ENCODE results near the gene CCDC85C. TPM values are rescaled to one million over a fixed set of nuclear protein-coding genes. Genes with fewer than 3 reads are reported as not detected.

The CCDC85C gene
- polyA plus RNA-seq, 4 donors = 17.6 to 42.3 (median 28.6) TPM

GRCh38 chr14:99626041-99626648 lies 22.1 kb upstream of the CCDC85C start:
- no peak overlapping the region for H3K4me3 ChIP-seq (ENCODE audit: low read depth in 1 of 3, low read length in 3 of 3)
- H3K36me3 ChIP-seq (ENCODE audit: control insufficient read depth in 3 of 3, insufficient read depth in 2 of 3, low read depth in 1 of 3, low read length in 3 of 3) = no peaks in the 10 kb centered on the region
- WGBS, 3 donors = 80 to 88% (median 84%) methylated on average over 11 of the region's 11 CpGs
- H3K9me3 ChIP-seq (ENCODE audit: control insufficient read depth in 2 of 2, insufficient read depth in 1 of 2, low read depth in 1 of 2, low read length in 1 of 2) = no peaks in the 10 kb centered on the region
- H3K4me1 ChIP-seq (ENCODE audit: control insufficient read depth in 3 of 3, insufficient read depth in 2 of 3, low read depth in 1 of 3, low read length in 2 of 3) = no peaks in the 10 kb centered on the region
- peaks cover 0 to 3% (median 0%) of the 10 kb centered on the region in 3 donors for H3K27me3 ChIP-seq (ENCODE audit: control insufficient read depth in 3 of 3, insufficient read depth in 3 of 3, low read length in 3 of 3)
- FAIRE-seq (no peak), DNase-seq (no peak)
- H3K27ac ChIP-seq (ENCODE audit: low read depth in 1 of 3, low read length in 2 of 3) = no peak overlapping the region

GRCh38 chr14:99625476-99625875 lies 21.5 kb upstream of the CCDC85C start:
- Histone ChIP-seq H3K9me3 (ENCODE audit: control insufficient read depth in 2 of 2, insufficient read depth in 1 of 2, low read depth in 1 of 2, low read length in 1 of 2) (no peaks in the 10 kb centered on the region), H3K27me3 (ENCODE audit: control insufficient read depth in 3 of 3, insufficient read depth in 3 of 3, low read length in 3 of 3) (peaks cover 0 to 3% (median 0%) of the 10 kb centered on the region in 3 donors), H3K4me1 (ENCODE audit: control insufficient read depth in 3 of 3, insufficient read depth in 2 of 3, low read depth in 1 of 3, low read length in 2 of 3) (no peaks in the 10 kb centered on the region), H3K36me3 (ENCODE audit: control insufficient read depth in 3 of 3, insufficient read depth in 2 of 3, low read depth in 1 of 3, low read length in 3 of 3) (no peaks in the 10 kb centered on the region), H3K4me3 (ENCODE audit: low read depth in 1 of 3, low read length in 3 of 3) (no peak overlapping the region), H3K27ac (ENCODE audit: low read depth in 1 of 3, low read length in 2 of 3) (no peak overlapping the region)
- 72 to 79% (median 77%) methylated on average over 3 of the region's 3 CpGs for WGBS, 3 donors
- no peak for FAIRE-seq
- DNase-seq = no peak

- peak in 1 of 2 donors; percentile 18 for DNase-seq
- Histone ChIP-seq H3K4me3 (ENCODE audit: low read depth in 1 of 3, low read length in 3 of 3) (no peak overlapping the region), H3K27ac (ENCODE audit: low read depth in 1 of 3, low read length in 2 of 3) (no peak overlapping the region), H3K4me1 (ENCODE audit: control insufficient read depth in 3 of 3, insufficient read depth in 2 of 3, low read depth in 1 of 3, low read length in 2 of 3) (no peaks in the 10 kb centered on the region), H3K36me3 (ENCODE audit: control insufficient read depth in 3 of 3, insufficient read depth in 2 of 3, low read depth in 1 of 3, low read length in 3 of 3) (no peaks in the 10 kb centered on the region), H3K9me3 (ENCODE audit: control insufficient read depth in 2 of 2, insufficient read depth in 1 of 2, low read depth in 1 of 2, low read length in 1 of 2) (no peaks in the 10 kb centered on the region), H3K27me3 (ENCODE audit: control insufficient read depth in 3 of 3, insufficient read depth in 3 of 3, low read length in 3 of 3) (peaks cover 0 to 3% (median 0%) of the 10 kb centered on the region in 3 donors)
- FAIRE-seq = no peak
- whole genome bisulfite sequencing, 3 donors = 53 to 78% (median 69%) methylated on average over 13 of the region's 13 CpGs
Measured at GRCh38 chr14:99624971-99625370, 21.0 kb upstream of the CCDC85C start.

- no peak overlapping the region for H3K27ac ChIP-seq (ENCODE audit: low read depth in 1 of 3, low read length in 2 of 3)
- DNase-seq = no peak
- no peak for FAIRE-seq
Measured at GRCh38 chr14:99624024-99624423, 20.0 kb upstream of the CCDC85C start.

GRCh38 chr14:99621948-99622347 lies 17.9 kb upstream of the CCDC85C start:
- 31 to 53% (median 41%) methylated on average over 6 of the region's 6 CpGs for WGBS, 3 donors
- Histone ChIP-seq H3K9me3 (ENCODE audit: control insufficient read depth in 2 of 2, insufficient read depth in 1 of 2, low read depth in 1 of 2, low read length in 1 of 2) (no peaks in the 10 kb centered on the region), H3K27ac (ENCODE audit: low read depth in 1 of 3, low read length in 2 of 3) (no peak overlapping the region), H3K36me3 (ENCODE audit: control insufficient read depth in 3 of 3, insufficient read depth in 2 of 3, low read depth in 1 of 3, low read length in 3 of 3) (no peaks in the 10 kb centered on the region), H3K27me3 (ENCODE audit: control insufficient read depth in 3 of 3, insufficient read depth in 3 of 3, low read length in 3 of 3) (peaks cover 0 to 3% (median 0%) of the 10 kb centered on the region in 3 donors), H3K4me3 (ENCODE audit: low read depth in 1 of 3, low read length in 3 of 3) (no peak overlapping the region), H3K4me1 (ENCODE audit: control insufficient read depth in 3 of 3, insufficient read depth in 2 of 3, low read depth in 1 of 3, low read length in 2 of 3) (no peaks in the 10 kb centered on the region)
- FAIRE-seq (no peak), DNase-seq (peak; percentile 29 to 42)

More at GRCh38 chr14:99624024-99624423, 20.0 kb upstream of the CCDC85C start:
- Histone ChIP-seq H3K4me1 (ENCODE audit: control insufficient read depth in 3 of 3, insufficient read depth in 2 of 3, low read depth in 1 of 3, low read length in 2 of 3) (no peaks in the 10 kb centered on the region), H3K9me3 (ENCODE audit: control insufficient read depth in 2 of 2, insufficient read depth in 1 of 2, low read depth in 1 of 2, low read length in 1 of 2) (no peaks in the 10 kb centered on the region), H3K4me3 (ENCODE audit: low read depth in 1 of 3, low read length in 3 of 3) (no peak overlapping the region), H3K36me3 (ENCODE audit: control insufficient read depth in 3 of 3, insufficient read depth in 2 of 3, low read depth in 1 of 3, low read length in 3 of 3) (no peaks in the 10 kb centered on the region), H3K27me3 (ENCODE audit: control insufficient read depth in 3 of 3, insufficient read depth in 3 of 3, low read length in 3 of 3) (peaks cover 0 to 3% (median 0%) of the 10 kb centered on the region in 3 donors)
- 71 to 79% (median 77%) methylated on average over 6 of the region's 6 CpGs for WGBS, 3 donors

GRCh38 chr14:99619835-99620834 lies 16.1 kb upstream of the CCDC85C start:
- DNase-seq (peak in 1 of 2 donors; percentile 29), FAIRE-seq (no peak)
- no peak overlapping the region for H3K4me3 ChIP-seq (ENCODE audit: low read depth in 1 of 3, low read length in 3 of 3)
- WGBS, 3 donors = 55 to 69% (median 68%) methylated on average over 13 of the region's 13 CpGs
- H3K27me3 ChIP-seq (ENCODE audit: control insufficient read depth in 3 of 3, insufficient read depth in 3 of 3, low read length in 3 of 3) = peaks cover 0 to 3% (median 0%) of the 10 kb centered on the region in 3 donors
- H3K27ac ChIP-seq (ENCODE audit: low read depth in 1 of 3, low read length in 2 of 3) = peak overlapping the region in 1 of 3 donors; percentile 29
- H3K36me3 ChIP-seq (ENCODE audit: control insufficient read depth in 3 of 3, insufficient read depth in 2 of 3, low read depth in 1 of 3, low read length in 3 of 3) = no peaks in the 10 kb centered on the region
- no peaks in the 10 kb centered on the region for H3K9me3 ChIP-seq (ENCODE audit: control insufficient read depth in 2 of 2, insufficient read depth in 1 of 2, low read depth in 1 of 2, low read length in 1 of 2)
- no peaks in the 10 kb centered on the region for H3K4me1 ChIP-seq (ENCODE audit: control insufficient read depth in 3 of 3, insufficient read depth in 2 of 3, low read depth in 1 of 3, low read length in 2 of 3)

- Histone ChIP-seq H3K27me3 (ENCODE audit: control insufficient read depth in 3 of 3, insufficient read depth in 3 of 3, low read length in 3 of 3) (no peaks in the 10 kb centered on the region), H3K27ac (ENCODE audit: low read depth in 1 of 3, low read length in 2 of 3) (peak overlapping the region in 1 of 3 donors; percentile 13), H3K36me3 (ENCODE audit: control insufficient read depth in 3 of 3, insufficient read depth in 2 of 3, low read depth in 1 of 3, low read length in 3 of 3) (no peaks in the 10 kb centered on the region), H3K9me3 (ENCODE audit: control insufficient read depth in 2 of 2, insufficient read depth in 1 of 2, low read depth in 1 of 2, low read length in 1 of 2) (no peaks in the 10 kb centered on the region), H3K4me1 (ENCODE audit: control insufficient read depth in 3 of 3, insufficient read depth in 2 of 3, low read depth in 1 of 3, low read length in 2 of 3) (peaks cover 0 to 9% (median 3%) of the 10 kb centered on the region in 3 donors), H3K4me3 (ENCODE audit: low read depth in 1 of 3, low read length in 3 of 3) (no peak overlapping the region)
- FAIRE-seq (no peak), DNase-seq (no peak)
- WGBS, 3 donors = 61 to 80% (median 70%) methylated on average over 16 of the region's 16 CpGs
Measured at GRCh38 chr14:99616832-99617800, 13.1 kb upstream of the CCDC85C start.
